Measurements from ENCODE around the gene TRAF3. TPM values are rescaled to one million over a fixed set of nuclear protein-coding genes. Genes with fewer than 3 reads are reported as not detected.

Gene TRAF3
- total and polyA plus RNA-seq, 4 donors: 2.1 to 12.0 (median 5.2) TPM

- Histone ChIP-seq H3K27me3 (ENCODE audit: control insufficient read depth in 4 of 4, insufficient read depth in 4 of 4, low read length in 3 of 4) (no peaks in the 10 kb centered on the region), H3K27ac (ENCODE audit: low read depth in 1 of 2, low read length in 2 of 2) (no peak overlapping the region), H3K36me3 (ENCODE audit: control insufficient read depth in 4 of 4, insufficient read depth in 3 of 4, low read depth in 1 of 4, low read length in 3 of 4) (no peaks in the 10 kb centered on the region), H3K4me3 (ENCODE audit: low read depth in 1 of 3, low read length in 3 of 3) (no peak overlapping the region), H3K4me1 (ENCODE audit: control insufficient read depth in 4 of 4, insufficient read depth in 4 of 4, low read length in 3 of 4) (no peaks in the 10 kb centered on the region), H3K9me3 (ENCODE audit: control insufficient read depth in 4 of 4, low read length in 3 of 4) (no peaks in the 10 kb centered on the region), H3K9ac (ENCODE audit: low read depth in 1 of 2, low read length in 2 of 2) (no peak overlapping the region)
- TF ChIP-seq SP1 (IDR thresholded peaks at IDR 0.05): no peak
- TF ChIP-seq HNF4A (conservative IDR thresholded peaks at IDR 0.05): no peak
- no peak for TF ChIP-seq TAF1 (conservative IDR thresholded peaks at IDR 0.05)
- TF ChIP-seq FOXA1 (IDR thresholded peaks at IDR 0.05): no peak
- TF ChIP-seq HNF4G (IDR thresholded peaks at IDR 0.05): no peak
- TF ChIP-seq RXRA (IDR thresholded peaks at IDR 0.05): no peak
- no peak for DNase-seq (ENCODE audit: low spot score)
- 91% methylated on average over 11 of the region's 11 CpGs for WGBS
Observed at GRCh38 chr14:102757646-102758045, 19.6 kb upstream of the TRAF3 start.

- no peaks in the 10 kb centered on the region for H3K27me3 ChIP-seq (ENCODE audit: control insufficient read depth in 4 of 4, insufficient read depth in 4 of 4, low read length in 3 of 4)
- 90% methylated on average over 5 of the region's 5 CpGs for WGBS
- H3K4me3 ChIP-seq (ENCODE audit: low read depth in 1 of 3, low read length in 3 of 3): no peak overlapping the region
- DNase-seq (ENCODE audit: low spot score): no peak
- no peak for TF ChIP-seq JUND (IDR thresholded peaks at IDR 0.05)
- no peak for TF ChIP-seq NR2F2 (IDR thresholded peaks at IDR 0.05)
- no peak for TF ChIP-seq FOXA1 (IDR thresholded peaks at IDR 0.05)
- TF ChIP-seq, protein P1, sequence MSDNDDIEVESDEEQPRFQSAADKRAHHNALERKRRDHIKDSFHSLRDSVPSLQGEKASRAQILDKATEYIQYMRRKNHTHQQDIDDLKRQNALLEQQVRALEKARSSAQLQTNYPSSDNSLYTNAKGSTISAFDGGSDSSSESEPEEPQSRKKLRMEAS (IDR thresholded peaks at IDR 0.05): no peak
- no peak for TF ChIP-seq SP1 (IDR thresholded peaks at IDR 0.05)
- TF ChIP-seq RXRA (IDR thresholded peaks at IDR 0.05): no peak
- no peak for TF ChIP-seq EGR1 (IDR thresholded peaks at IDR 0.05; ENCODE audit: low read depth in 2 of 2)
- no peak for TF ChIP-seq REST (IDR thresholded peaks at IDR 0.05)
- TF ChIP-seq CTCF (IDR thresholded peaks at IDR 0.05; ENCODE audit: low read depth, low read length, missing input control): no peak
- TF ChIP-seq, protein P2, sequence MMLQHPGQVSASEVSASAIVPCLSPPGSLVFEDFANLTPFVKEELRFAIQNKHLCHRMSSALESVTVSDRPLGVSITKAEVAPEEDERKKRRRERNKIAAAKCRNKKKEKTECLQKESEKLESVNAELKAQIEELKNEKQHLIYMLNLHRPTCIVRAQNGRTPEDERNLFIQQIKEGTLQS (IDR thresholded peaks at IDR 0.05): no peak
- TF ChIP-seq TAF1 (conservative IDR thresholded peaks at IDR 0.05): no peak
- H3K9ac ChIP-seq (ENCODE audit: low read depth in 1 of 2, low read length in 2 of 2): no peak overlapping the region
- H3K36me3 ChIP-seq (ENCODE audit: control insufficient read depth in 4 of 4, insufficient read depth in 3 of 4, low read depth in 1 of 4, low read length in 3 of 4): no peaks in the 10 kb centered on the region
- no peak overlapping the region for H3K27ac ChIP-seq (ENCODE audit: low read depth in 1 of 2, low read length in 2 of 2)
- no peaks in the 10 kb centered on the region for H3K4me1 ChIP-seq (ENCODE audit: control insufficient read depth in 4 of 4, insufficient read depth in 4 of 4, low read length in 3 of 4)
- H3K9me3 ChIP-seq (ENCODE audit: control insufficient read depth in 4 of 4, low read length in 3 of 4): no peaks in the 10 kb centered on the region
Observed at GRCh38 chr14:102758087-102758486, 19.2 kb upstream of the TRAF3 start.

Measured in liver (tissue), 9 donors.